Loucy (cell line): ENCODE data around the gene RNF126.

ENCODE experiments used
- CTCF ChIP-seq: fragments of 200-600 bp; sonication (generic); conservative IDR thresholded peaks from 2 replicates; pipeline ENCODE4 v1.5.1; 2014; ENCODE audit warnings: mild to moderate bottlenecking, antibody characterized with exemption, low read length
- EZH2phosphoT487 ChIP-seq: fragments of 200-600 bp; IDR thresholded peaks from 2 replicates; pipeline ENCODE4 v1.6.1; 2018; ENCODE audit warnings: antibody characterized with exemption, mild to moderate bottlenecking, moderate library complexity, borderline replicate concordance

- TF ChIP-seq CTCF: no peak
- no peak for TF ChIP-seq EZH2phosphoT487
Measured at GRCh38 chr19:653425-653824, 9.6 kb downstream of the RNF126 start.
